SK-N-SH (cell line): ENCODE measurements around the gene PER2. TPM values are rescaled to one million over a fixed set of nuclear protein-coding genes. Genes with fewer than 3 reads are reported as not detected.

ENCODE experiments used
- CTCF ChIA-PET: fragments of 300-600, 350-600 bp; formaldehyde crosslinking; extraction: SDS; loops from one replicate; lab custom pipeline; 2021; lab: Yijun Ruan, JAX
- POLR2A ChIA-PET: fragments of 350-600 bp; sonication (Branson Sonifier 250); formaldehyde crosslinking; extraction: SDS; loops from one replicate; lab custom pipeline; 2020; ENCODE audit warnings: antibody characterized with exemption, inconsistent platforms; lab: Yijun Ruan, JAX
- DNase-seq: peaks from one replicate; pipeline ENCODE4 v3.0.0; 2012
- H2AFZ ChIP-seq: fragments of 200-600 bp; sonication (generic); 2 replicates; pipeline ENCODE4 v1.8.1; 2016; ENCODE audit warnings: antibody characterized with exemption, mild to moderate bottlenecking, low read depth
- H3F3A ChIP-seq: fragments of 200-600 bp; sonication (generic); replicated peaks from 2 replicates; pipeline ENCODE3; 2016; ENCODE audit warnings: antibody characterized with exemption, mild to moderate bottlenecking; ENCODE audit not compliant: insufficient read depth
- H3K27ac ChIP-seq, 2 experiments: fragments of 200-500 bp in 1 of 2; fragments of 200-600 bp in 1 of 2; sonication (Bioruptor generic) in 1 of 2; sonication (generic), shearing (Covaris generic) in 1 of 2; 2 replicates each; pipeline versions ENCODE4 v1.5.1 to v1.6.1; 2014 to 2016; ENCODE audit warnings: low read depth in 2 of 2, inconsistent platforms in 1 of 2, low read length in 1 of 2, mild to moderate bottlenecking in 1 of 2, mixed read lengths in 1 of 2
- H3K27me3 ChIP-seq: fragments of 200-600 bp; sonication (generic), shearing (Covaris generic); 2 replicates; pipeline ENCODE4 v1.6.1; 2016; ENCODE audit warnings: mixed run types; ENCODE audit not compliant: insufficient read depth
- H3K36me3 ChIP-seq, 2 experiments: fragments of 200-500 bp in 1 of 2; fragments of 200-600 bp in 1 of 2; sonication (Bioruptor generic) in 1 of 2; sonication (generic) in 1 of 2; replicated peaks in 1 of 2; 2 replicates each; pipeline versions ENCODE3 to v1.5.1; 2014 to 2016; ENCODE audit warnings: low read length in 1 of 2, mild to moderate bottlenecking in 1 of 2; ENCODE audit not compliant: insufficient read depth in 2 of 2, control insufficient read depth in 1 of 2
- H3K4me1 ChIP-seq, 2 experiments: fragments of 200-500 bp in 1 of 2; fragments of 200-600 bp in 1 of 2; sonication (Bioruptor generic) in 1 of 2; sonication (generic), shearing (Covaris generic) in 1 of 2; 2 replicates each; pipeline versions ENCODE4 v1.5.1 to v1.6.1; 2014 to 2016; ENCODE audit warnings: low read depth in 1 of 2, low read length in 1 of 2, mixed run types in 1 of 2; ENCODE audit not compliant: insufficient read depth in 2 of 2, control insufficient read depth in 1 of 2
- H3K4me2 ChIP-seq: fragments of 200-600 bp; sonication (generic), shearing (Covaris generic); 2 replicates; pipeline ENCODE4 v1.6.1; 2017; ENCODE audit warnings: mixed run types
- H3K4me3 ChIP-seq, 2 experiments: fragments of 200-500 bp in 1 of 2; fragments of 200-600 bp in 1 of 2; sonication (Bioruptor generic) in 1 of 2; sonication (generic), shearing (Covaris generic) in 1 of 2; 2 replicates each; pipeline versions ENCODE4 v1.5.1 to v1.8.1; 2014 to 2016; ENCODE audit warnings: low read depth in 2 of 2, inconsistent platforms in 1 of 2, low read length in 1 of 2, mild to moderate bottlenecking in 1 of 2, mixed read lengths in 1 of 2, moderate library complexity in 1 of 2
- H3K79me2 ChIP-seq: fragments of 200-600 bp; sonication (generic); 2 replicates; pipeline ENCODE4 v1.8.1; 2017; ENCODE audit warnings: mild to moderate bottlenecking; ENCODE audit not compliant: insufficient read depth
- H3K9ac ChIP-seq: fragments of 200-600 bp; sonication (generic); 2 replicates; pipeline ENCODE4 v1.6.1; 2017; ENCODE audit warnings: mixed run types
- H3K9me2 ChIP-seq: fragments of 200-600 bp; sonication (generic); 2 replicates; pipeline ENCODE4 v1.6.1; 2017; ENCODE audit warnings: mixed run types
- H3K9me3 ChIP-seq: fragments of 200-600 bp; sonication (generic); 2 replicates; pipeline ENCODE4 v1.6.1; 2017; ENCODE audit warnings: mixed run types, mild to moderate bottlenecking, moderate library complexity
- H4K20me1 ChIP-seq: fragments of 200-600 bp; sonication (generic); 2 replicates; pipeline ENCODE4 v1.6.1; 2017; ENCODE audit warnings: mild to moderate bottlenecking, mixed run types; ENCODE audit not compliant: insufficient read depth
- ELF1 ChIP-seq: IDR thresholded peaks from 2 replicates; pipeline ENCODE4 v1.4.0; 2012
- FOSL2 ChIP-seq: IDR thresholded peaks from 2 replicates; pipeline ENCODE4 v1.4.0; 2012; ENCODE audit warnings: low read depth, mild to moderate bottlenecking, moderate library complexity, borderline replicate concordance
- FOXM1 ChIP-seq: IDR thresholded peaks from 2 replicates; pipeline ENCODE4 v1.4.0; 2012; ENCODE audit warnings: low read depth, mild to moderate bottlenecking
- GATA2 ChIP-seq: sonication (generic); formaldehyde crosslinking; IDR thresholded peaks from 2 replicates; pipeline ENCODE4 v1.5.0; 2020; ENCODE audit warnings: mild to moderate bottlenecking, missing genetic modification reagents
- MEF2A ChIP-seq: IDR thresholded peaks from 2 replicates; pipeline ENCODE4 v1.4.0; 2012; ENCODE audit warnings: low read depth, borderline replicate concordance
- MXI1 ChIP-seq: IDR thresholded peaks from 2 replicates; pipeline ENCODE4 v1.6.1; 2012; ENCODE audit warnings: mild to moderate bottlenecking, low read depth, low read length, improper control_type of control experiment
- NFIC ChIP-seq: IDR thresholded peaks from 2 replicates; pipeline ENCODE4 v1.4.0; 2012; ENCODE audit warnings: borderline replicate concordance
- POLR2AphosphoS5 ChIP-seq: IDR thresholded peaks from 2 replicates; pipeline ENCODE4 v1.6.1; 2012; ENCODE audit warnings: low read depth, low read length
- RFX5 ChIP-seq: IDR thresholded peaks from 2 replicates; pipeline ENCODE4 v1.6.1; 2012; ENCODE audit warnings: mild to moderate bottlenecking, improper control_type of control experiment, low read length
- TAF1 ChIP-seq: IDR thresholded peaks from 2 replicates; pipeline ENCODE4 v1.6.1; 2012; ENCODE audit warnings: low read depth, mild to moderate bottlenecking, low read length, moderate library complexity, borderline replicate concordance
- WGBS: methylation state at CpG from one replicate; pipeline ENCODE4 v1.1.6; 2017; ENCODE audit warnings: low lambda C conversion rate; 5-methylcytosine and 5-hydroxymethylcytosine counted together
- polyA plus RNA-seq, 3 experiments: library from polyadenylated mRNA; depleted of rRNA; stranded (reverse); fragments of >200 nt; gene quantifications; 2 replicates each; pipeline ENCODE4 v1.2.3, GENCODE V29; 2012
- TF ChIP-seq, protein P1 (sequence below): IDR thresholded peaks from 2 replicates; pipeline ENCODE4 v1.4.0; 2012; ENCODE audit warnings: low read depth, borderline replicate concordance
- TF ChIP-seq, protein P2 (sequence below): IDR thresholded peaks from 2 replicates; pipeline ENCODE4 v1.6.1; 2012; ENCODE audit warnings: mild to moderate bottlenecking, low read depth, low read length, moderate library complexity
- TF ChIP-seq, protein P3 (sequence below): fragments of 200-600 bp; sonication (generic); IDR thresholded peaks from 2 replicates; pipeline ENCODE4 v1.6.1; 2017; ENCODE audit warnings: antibody characterized with exemption, mild to moderate bottlenecking, moderate library complexity
- TF ChIP-seq, protein P4 (sequence below): IDR thresholded peaks from 2 replicates; pipeline ENCODE4 v1.4.0; 2012; ENCODE audit warnings: low read depth
- TF ChIP-seq, protein P5 (sequence below): IDR thresholded peaks from 2 replicates; pipeline ENCODE4 v1.4.0; 2012; ENCODE audit warnings: low read depth, borderline replicate concordance

The PER2 gene
- polyA plus RNA-seq, 1 of the 3 experiments (the other 2 are of a cell fraction): 0.82 TPM

DNA sequence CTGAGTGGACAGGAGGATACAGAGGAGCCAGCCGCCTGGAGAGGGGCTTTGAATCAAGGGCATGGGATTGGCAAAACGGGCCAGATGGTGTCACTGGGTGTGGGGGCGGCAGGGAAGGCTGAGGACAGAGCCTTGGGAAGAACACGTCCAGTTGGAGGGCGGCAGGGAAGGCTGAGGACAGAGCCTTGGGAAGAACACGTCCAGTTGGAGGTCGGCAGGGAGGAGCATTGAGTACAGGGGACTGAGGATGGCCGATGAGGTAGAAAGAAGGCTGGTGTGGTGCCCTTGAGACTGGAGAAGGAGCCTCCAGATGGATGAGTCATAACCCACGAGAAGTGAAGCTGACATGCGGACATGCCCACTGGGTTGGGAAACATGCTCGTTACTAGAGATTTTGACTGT is 53.1 kb downstream of the PER2 start (continued):
- TF ChIP-seq, protein P1, sequence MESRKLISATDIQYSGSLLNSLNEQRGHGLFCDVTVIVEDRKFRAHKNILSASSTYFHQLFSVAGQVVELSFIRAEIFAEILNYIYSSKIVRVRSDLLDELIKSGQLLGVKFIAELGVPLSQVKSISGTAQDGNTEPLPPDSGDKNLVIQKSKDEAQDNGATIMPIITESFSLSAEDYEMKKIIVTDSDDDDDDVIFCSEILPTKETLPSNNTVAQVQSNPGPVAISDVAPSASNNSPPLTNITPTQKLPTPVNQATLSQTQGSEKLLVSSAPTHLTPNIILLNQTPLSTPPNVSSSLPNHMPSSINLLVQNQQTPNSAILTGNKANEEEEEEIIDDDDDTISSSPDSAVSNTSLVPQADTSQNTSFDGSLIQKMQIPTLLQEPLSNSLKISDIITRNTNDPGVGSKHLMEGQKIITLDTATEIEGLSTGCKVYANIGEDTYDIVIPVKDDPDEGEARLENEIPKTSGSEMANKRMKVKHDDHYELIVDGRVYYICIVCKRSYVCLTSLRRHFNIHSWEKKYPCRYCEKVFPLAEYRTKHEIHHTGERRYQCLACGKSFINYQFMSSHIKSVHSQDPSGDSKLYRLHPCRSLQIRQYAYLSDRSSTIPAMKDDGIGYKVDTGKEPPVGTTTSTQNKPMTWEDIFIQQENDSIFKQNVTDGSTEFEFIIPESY: no peak
- TF ChIP-seq NFIC: no peak
- TF ChIP-seq, protein P2, sequence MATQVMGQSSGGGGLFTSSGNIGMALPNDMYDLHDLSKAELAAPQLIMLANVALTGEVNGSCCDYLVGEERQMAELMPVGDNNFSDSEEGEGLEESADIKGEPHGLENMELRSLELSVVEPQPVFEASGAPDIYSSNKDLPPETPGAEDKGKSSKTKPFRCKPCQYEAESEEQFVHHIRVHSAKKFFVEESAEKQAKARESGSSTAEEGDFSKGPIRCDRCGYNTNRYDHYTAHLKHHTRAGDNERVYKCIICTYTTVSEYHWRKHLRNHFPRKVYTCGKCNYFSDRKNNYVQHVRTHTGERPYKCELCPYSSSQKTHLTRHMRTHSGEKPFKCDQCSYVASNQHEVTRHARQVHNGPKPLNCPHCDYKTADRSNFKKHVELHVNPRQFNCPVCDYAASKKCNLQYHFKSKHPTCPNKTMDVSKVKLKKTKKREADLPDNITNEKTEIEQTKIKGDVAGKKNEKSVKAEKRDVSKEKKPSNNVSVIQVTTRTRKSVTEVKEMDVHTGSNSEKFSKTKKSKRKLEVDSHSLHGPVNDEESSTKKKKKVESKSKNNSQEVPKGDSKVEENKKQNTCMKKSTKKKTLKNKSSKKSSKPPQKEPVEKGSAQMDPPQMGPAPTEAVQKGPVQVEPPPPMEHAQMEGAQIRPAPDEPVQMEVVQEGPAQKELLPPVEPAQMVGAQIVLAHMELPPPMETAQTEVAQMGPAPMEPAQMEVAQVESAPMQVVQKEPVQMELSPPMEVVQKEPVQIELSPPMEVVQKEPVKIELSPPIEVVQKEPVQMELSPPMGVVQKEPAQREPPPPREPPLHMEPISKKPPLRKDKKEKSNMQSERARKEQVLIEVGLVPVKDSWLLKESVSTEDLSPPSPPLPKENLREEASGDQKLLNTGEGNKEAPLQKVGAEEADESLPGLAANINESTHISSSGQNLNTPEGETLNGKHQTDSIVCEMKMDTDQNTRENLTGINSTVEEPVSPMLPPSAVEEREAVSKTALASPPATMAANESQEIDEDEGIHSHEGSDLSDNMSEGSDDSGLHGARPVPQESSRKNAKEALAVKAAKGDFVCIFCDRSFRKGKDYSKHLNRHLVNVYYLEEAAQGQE: no peak

DNA sequence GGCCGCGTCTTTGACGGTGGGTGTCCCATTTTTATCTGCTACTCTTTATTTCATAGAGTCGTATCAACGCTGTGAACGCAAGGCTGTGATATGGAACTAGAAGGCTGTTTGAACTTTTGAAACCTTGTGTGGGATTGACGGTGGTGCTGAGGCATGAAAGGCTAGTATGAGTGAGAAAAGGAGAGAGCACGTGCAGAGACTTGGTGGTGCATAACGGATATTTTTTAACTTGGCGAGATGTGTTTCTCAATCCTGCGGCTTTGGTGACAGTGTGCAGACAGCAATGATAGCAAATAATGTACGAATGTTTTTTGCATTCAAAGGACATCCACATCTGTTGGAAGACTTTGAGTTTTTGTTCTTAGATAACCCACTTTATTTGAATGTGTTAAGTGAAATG is 54.8 kb downstream of the PER2 start:
- Histone ChIP-seq H3K4me3 (no peak overlapping the region), H2AFZ (no peak overlapping the region), H3F3A (no peaks in the 10 kb centered on the region), H3K27me3 (no peaks in the 10 kb centered on the region), H3K9me2 (no peaks in the 10 kb centered on the region), H3K27ac (no peak overlapping the region), H3K4me1 (peaks cover 0 to 7% of the 10 kb centered on the region in 2 experiments; a peak in 1 of 4 replicates)
- CTCF ChIA-PET: no interaction called here
- no peak for DNase-seq
- TF ChIP-seq, protein P3, sequence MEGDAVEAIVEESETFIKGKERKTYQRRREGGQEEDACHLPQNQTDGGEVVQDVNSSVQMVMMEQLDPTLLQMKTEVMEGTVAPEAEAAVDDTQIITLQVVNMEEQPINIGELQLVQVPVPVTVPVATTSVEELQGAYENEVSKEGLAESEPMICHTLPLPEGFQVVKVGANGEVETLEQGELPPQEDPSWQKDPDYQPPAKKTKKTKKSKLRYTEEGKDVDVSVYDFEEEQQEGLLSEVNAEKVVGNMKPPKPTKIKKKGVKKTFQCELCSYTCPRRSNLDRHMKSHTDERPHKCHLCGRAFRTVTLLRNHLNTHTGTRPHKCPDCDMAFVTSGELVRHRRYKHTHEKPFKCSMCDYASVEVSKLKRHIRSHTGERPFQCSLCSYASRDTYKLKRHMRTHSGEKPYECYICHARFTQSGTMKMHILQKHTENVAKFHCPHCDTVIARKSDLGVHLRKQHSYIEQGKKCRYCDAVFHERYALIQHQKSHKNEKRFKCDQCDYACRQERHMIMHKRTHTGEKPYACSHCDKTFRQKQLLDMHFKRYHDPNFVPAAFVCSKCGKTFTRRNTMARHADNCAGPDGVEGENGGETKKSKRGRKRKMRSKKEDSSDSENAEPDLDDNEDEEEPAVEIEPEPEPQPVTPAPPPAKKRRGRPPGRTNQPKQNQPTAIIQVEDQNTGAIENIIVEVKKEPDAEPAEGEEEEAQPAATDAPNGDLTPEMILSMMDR: no peak
- TF ChIP-seq POLR2AphosphoS5 (no peak), MEF2A (no peak), ELF1 (no peak), FOXM1 (no peak), FOSL2 (no peak), MXI1 (no peak), GATA2 (CRISPR knock-in tag) (no peak), TAF1 (no peak), RFX5 (no peak)
- TF ChIP-seq, protein P4, sequence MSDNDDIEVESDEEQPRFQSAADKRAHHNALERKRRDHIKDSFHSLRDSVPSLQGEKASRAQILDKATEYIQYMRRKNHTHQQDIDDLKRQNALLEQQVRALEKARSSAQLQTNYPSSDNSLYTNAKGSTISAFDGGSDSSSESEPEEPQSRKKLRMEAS: no peak
- TF ChIP-seq, protein P5, sequence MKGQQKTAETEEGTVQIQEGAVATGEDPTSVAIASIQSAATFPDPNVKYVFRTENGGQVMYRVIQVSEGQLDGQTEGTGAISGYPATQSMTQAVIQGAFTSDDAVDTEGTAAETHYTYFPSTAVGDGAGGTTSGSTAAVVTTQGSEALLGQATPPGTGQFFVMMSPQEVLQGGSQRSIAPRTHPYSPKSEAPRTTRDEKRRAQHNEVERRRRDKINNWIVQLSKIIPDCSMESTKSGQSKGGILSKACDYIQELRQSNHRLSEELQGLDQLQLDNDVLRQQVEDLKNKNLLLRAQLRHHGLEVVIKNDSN: no peak
- TF ChIP-seq, protein P1: no peak
- TF ChIP-seq, all 33 proteins: peak for 0
- no peak overlapping the region for H3K9ac ChIP-seq
- 61% methylated on average over 12 of the region's 12 CpGs for WGBS
- H3K9me3 ChIP-seq: no peaks in the 10 kb centered on the region
- POLR2A ChIA-PET: interaction anchor here (0.6 kb wide), 1 partner anchor 12 kb away, joined by 4 read pairs; no protein-coding TSS in a partner anchor
- no peak overlapping the region for H3K4me2 ChIP-seq
- H3K79me2 ChIP-seq: no peaks in the 10 kb centered on the region
- H4K20me1 ChIP-seq: no peaks in the 10 kb centered on the region
- H3K36me3 ChIP-seq: no peaks in the 10 kb centered on the region
